ENCODE data around the gene TSKS. TPM values are rescaled to one million over a fixed set of nuclear protein-coding genes. Genes with fewer than 3 reads are reported as not detected.

Gene TSKS, protein sequence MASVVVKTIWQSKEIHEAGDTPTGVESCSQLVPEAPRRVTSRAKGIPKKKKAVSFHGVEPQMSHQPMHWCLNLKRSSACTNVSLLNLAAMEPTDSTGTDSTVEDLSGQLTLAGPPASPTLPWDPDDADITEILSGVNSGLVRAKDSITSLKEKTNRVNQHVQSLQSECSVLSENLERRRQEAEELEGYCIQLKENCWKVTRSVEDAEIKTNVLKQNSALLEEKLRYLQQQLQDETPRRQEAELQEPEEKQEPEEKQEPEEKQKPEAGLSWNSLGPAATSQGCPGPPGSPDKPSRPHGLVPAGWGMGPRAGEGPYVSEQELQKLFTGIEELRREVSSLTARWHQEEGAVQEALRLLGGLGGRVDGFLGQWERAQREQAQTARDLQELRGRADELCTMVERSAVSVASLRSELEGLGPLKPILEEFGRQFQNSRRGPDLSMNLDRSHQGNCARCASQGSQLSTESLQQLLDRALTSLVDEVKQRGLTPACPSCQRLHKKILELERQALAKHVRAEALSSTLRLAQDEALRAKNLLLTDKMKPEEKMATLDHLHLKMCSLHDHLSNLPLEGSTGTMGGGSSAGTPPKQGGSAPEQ
- 0.57 and 1.4 TPM in 2 replicates for total RNA-seq (ENCODE audit: low replicate concordance)

DNA sequence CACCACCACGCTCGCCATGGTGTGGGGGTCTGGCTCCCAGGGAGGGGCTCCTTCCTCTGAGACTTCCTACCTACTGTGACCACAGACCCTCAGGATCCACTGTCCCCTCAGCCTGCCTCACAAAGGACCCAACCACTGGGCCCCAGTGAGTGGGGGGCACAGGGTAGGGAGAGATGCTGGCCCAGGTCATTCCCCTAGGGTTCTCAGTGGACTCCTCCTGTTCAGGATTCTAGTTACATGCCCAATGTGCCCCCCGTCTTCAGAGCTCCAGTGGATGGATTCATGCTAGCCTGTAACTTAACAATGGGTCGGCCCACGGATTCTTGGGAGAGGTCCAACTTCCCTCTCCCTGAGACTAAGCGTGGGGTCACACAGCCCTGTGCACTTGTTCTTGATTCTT, at the start of gene TSKS:
Gene TSKS (minus strand): TSS at position 77 of the 400 bp plus-strand sequence. CDS start 59 bp downstream, at position 18.
- TF ChIP-seq, protein P1, sequence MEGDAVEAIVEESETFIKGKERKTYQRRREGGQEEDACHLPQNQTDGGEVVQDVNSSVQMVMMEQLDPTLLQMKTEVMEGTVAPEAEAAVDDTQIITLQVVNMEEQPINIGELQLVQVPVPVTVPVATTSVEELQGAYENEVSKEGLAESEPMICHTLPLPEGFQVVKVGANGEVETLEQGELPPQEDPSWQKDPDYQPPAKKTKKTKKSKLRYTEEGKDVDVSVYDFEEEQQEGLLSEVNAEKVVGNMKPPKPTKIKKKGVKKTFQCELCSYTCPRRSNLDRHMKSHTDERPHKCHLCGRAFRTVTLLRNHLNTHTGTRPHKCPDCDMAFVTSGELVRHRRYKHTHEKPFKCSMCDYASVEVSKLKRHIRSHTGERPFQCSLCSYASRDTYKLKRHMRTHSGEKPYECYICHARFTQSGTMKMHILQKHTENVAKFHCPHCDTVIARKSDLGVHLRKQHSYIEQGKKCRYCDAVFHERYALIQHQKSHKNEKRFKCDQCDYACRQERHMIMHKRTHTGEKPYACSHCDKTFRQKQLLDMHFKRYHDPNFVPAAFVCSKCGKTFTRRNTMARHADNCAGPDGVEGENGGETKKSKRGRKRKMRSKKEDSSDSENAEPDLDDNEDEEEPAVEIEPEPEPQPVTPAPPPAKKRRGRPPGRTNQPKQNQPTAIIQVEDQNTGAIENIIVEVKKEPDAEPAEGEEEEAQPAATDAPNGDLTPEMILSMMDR (IDR thresholded peaks at IDR 0.05; ENCODE audit: insufficient read depth, low read length): no peak
- H3K4me3 ChIP-seq (ENCODE audit: low read depth, low read length): no peak within 1 kb of the TSS
- DNase-seq (ENCODE audit: low read depth): no peak

DNA sequence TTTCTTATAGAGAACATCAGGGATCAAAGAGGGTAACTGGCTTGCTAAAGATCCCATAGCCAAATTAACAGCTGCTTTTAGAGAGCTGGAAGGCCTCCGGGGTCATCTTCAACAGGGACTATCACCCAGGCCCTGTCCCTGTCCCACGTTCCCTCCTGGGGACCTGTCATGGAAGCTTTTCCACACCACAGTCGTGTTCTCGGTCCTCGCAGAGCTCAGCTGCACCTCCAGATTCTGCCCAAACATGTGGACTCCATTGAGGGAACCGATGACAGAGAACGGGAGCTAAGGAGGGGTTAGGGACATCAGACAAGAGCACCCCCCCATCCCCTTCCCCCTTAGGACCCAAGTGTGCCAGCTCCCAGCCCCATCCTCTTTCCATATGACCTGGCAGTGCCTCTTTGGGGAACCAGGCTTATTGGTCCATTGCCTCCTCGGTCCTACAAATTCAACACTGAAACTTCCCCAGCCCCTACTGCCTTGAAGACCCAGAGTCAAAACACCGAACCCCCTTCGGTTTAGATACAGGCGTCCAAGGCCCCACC, 49.4 kb upstream of the TSKS start:
- H3K4me3 ChIP-seq (ENCODE audit: low read depth, low read length): peak overlapping the region; percentile 73
- DNase-seq (ENCODE audit: low read depth): no peak
- TF ChIP-seq, protein P1 (IDR thresholded peaks at IDR 0.05; ENCODE audit: insufficient read depth, low read length): no peak

DNA sequence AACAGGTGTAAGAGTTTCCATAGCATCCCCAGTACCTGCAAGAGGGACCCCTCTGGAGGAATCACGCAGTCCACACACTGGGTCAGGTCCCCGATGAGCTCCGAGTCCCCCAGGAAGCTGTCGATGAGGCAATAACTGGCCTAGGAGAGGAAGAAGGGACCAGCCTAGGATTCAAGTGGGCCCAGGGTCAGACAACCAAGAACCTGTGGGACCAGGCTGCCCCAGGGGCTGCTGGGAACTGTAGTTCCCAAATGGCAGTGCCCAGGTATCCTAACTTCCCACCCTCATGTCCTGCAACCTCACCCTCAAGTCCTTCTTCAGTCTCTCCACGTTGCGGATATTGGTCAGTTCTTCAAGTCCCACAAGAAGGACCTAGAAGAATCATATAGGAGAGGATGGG, 48.2 kb upstream of the TSKS start:
- no peak for DNase-seq (ENCODE audit: low read depth)
- TF ChIP-seq, protein P1 (IDR thresholded peaks at IDR 0.05; ENCODE audit: insufficient read depth, low read length): no peak
- no peak overlapping the region for H3K4me3 ChIP-seq (ENCODE audit: low read depth, low read length)

DNA sequence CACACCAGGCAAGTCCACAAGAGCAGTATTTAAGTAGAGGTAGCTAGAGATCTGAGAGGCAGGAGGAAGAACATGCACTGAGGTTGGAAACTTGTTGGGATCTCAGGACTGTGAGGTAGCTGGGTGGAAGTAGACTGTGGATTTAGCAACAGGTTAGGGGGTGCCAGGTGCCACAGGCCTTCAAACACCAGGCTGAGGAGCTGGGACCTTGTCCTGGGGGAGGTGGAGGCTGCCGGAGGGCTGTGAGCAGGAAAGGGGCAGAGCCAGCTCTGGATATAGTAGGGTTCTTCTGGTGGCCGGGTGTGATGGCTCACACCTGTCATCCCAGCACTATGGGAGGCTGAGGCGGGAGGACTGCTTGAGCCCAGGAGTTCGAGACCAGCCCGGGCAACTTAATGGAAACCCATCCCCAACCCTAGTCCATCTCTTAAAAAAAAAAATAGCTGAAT, 46.9 kb upstream of the TSKS start:
- TF ChIP-seq, protein P1 (IDR thresholded peaks at IDR 0.05; ENCODE audit: insufficient read depth, low read length): no peak
- DNase-seq (ENCODE audit: low read depth): no peak
- H3K4me3 ChIP-seq (ENCODE audit: low read depth, low read length): peak overlapping the region; percentile 69

DNA sequence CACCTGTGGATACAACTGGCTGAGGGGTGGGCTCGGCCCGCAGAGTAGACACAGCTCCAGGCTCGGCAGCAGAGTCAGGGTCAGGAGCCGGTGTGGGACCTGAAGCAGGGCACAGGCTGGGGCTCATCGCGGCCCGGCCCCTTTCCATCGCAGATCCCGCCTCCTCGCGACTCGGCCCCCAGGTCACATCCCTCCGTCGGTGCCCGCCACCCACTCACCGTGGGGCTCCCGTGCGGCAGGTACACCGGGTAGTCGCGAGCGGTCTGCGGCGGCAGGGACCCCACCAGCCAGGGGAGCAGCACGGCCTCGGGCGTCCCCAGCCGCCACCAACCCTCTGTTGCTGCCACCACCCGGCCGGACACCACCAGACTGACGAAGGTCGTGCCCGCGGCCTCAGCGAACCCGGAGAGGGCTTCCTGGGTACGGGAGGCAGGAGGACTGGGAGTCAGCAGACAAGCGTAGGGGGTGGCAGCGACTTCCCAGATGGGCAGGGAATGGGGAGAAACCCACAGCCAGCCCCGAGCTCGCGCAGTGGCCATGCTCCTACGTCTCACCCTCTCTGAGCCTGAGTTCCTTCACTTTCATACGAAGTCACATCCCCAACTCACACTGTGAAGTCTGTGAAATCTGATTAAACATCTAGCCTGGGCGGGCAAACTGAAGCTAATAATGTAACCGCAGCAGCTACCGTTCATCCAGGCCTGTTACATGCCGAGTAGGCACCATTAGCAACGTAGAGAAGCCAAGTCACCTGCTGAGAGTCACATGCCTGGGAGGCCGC, 46.2 kb upstream of the TSKS start:
- peak overlapping the region; percentile 69 for H3K4me3 ChIP-seq (ENCODE audit: low read depth, low read length)
- TF ChIP-seq, protein P1 (IDR thresholded peaks at IDR 0.05; ENCODE audit: insufficient read depth, low read length): no peak
- peak; percentile 15 for DNase-seq (ENCODE audit: low read depth)

DNA sequence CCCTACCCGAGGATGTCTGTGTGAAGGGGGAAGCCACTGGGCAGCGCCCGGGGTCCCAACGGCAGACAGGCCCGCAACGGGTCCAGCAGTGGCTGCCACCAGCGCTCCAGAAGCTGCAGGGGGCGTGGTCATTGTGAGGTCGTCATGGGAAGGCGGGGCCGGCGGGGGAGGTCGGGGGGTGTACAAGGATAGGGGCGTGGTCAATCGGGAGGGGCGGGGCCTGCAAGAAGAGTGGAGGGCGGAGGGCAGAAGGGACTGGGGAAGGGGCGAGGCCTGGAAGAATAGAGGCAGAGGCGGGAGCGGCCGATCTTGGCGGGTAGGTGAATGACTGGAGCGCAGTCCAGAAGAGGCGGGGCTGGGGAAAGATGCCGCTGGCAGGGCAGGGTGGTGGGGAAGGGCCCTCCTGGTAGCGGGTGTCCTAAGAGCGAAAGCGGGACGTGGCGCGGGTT, 45.6 kb upstream of the TSKS start:
- peak; percentile 74 for DNase-seq (ENCODE audit: low read depth)
- TF ChIP-seq, protein P1 (IDR thresholded peaks at IDR 0.05; ENCODE audit: insufficient read depth, low read length): no peak
- peak overlapping the region; percentile 69 for H3K4me3 ChIP-seq (ENCODE audit: low read depth, low read length)
